Stimulated activated CD4-positive, alpha-beta T cell treated with anti-CD3 and anti-CD28 coated beads, Interleukin-4, amount 100 ng/mL, for 4 hours (primary cell): ENCODE data around the gene ARSI.

Experiments
- DNase-seq, 2 experiments: peaks; one replicate each; pipeline ENCODE4 v3.0.0-alpha.2; 2020

The ARSI gene

DNA sequence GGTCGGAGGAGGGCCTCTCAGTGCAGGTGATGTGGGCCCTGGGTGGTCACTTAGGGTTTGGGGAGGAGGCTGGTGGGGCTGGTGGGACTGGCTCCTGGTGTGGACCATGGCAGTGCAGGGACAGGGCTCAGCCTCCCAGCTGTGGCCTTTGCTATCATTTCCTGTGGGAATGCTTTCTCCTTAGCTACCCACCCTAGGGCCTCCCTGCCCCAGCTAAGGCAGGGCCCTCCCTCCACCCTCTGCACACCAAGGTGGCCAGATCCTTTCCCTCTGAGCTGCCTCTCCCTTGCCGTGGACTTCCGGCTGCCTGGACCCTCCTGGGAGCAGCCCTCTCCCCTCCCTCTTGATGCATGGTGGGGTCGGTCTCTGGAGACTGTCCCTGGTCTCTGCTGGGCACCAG is 22.7 kb upstream of the ARSI start:
- no peak for DNase-seq

- no peak for DNase-seq
These were observed 21.1 kb upstream of the ARSI start for GRCh38 chr5:150323819-150324218.

DNA sequence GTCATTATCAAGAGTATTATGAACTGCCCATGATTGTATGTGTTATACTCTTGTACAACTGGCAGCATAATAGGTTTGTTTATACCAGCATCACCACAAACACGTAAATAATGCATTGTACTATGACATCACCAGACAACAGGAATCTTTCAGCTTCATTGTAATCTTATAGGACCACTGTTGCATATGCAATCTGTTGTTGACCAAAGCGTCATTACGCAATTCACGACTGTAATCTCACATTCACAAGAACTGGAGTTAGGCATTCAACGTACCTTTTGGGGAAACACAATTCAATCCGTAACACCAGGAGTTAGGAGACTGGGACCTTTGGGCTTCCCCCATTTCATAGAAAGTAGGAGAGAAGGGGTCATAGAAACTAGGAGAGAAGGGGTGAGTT is 20.4 kb upstream of the ARSI start:
- no peak for DNase-seq

- no peak for DNase-seq
These were observed 19.5 kb upstream of the ARSI start for GRCh38 chr5:150322202-150322601.

DNA sequence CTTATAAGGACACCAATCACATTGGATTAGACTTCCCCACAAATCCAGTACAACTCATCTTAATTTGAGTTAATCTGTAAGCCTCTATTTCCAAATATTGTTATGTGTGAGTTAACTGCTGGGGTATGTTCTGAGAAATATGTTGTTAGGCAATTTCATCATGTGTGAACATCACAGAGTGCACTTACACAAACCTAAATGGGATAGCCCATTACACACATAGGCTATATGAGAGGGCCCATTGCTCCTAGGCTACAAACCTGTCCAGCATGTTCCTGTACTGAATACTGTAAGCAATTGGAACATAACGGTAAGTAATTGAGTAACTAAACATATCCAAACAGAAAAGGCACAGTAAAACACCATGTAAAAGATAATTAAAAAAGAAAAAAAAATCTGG is 19.1 kb upstream of the ARSI start:
- no peak for DNase-seq

DNA sequence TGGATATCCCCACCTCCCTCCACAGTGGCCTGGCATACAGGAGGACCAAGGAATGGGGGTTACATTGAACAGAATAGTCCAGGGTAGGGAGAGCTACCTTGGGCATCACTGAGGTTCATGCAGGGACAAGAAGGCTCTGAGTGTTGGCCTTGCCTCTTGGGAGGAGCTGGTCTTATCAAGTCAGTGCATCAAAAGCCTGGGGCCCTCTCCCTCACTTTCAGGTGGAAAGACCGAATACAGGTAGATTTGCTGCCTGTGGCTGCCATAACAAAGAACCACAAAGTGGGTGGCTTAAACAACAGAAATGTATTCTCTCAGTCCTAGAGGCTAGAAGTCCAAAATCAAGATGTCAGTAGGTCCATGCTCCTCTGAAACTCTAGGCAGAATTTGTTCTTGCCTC is 18.5 kb upstream of the ARSI start:
- DNase-seq, result no peak

GRCh38 chr5:150320044-150320613 is 17.4 kb upstream of the ARSI start:
- no peak for DNase-seq

GRCh38 chr5:150319484-150319790 is 16.7 kb upstream of the ARSI start:
- no peak for DNase-seq

GRCh38 chr5:150318613-150319483 is 16.1 kb upstream of the ARSI start:
- DNase-seq, result no peak

DNA sequence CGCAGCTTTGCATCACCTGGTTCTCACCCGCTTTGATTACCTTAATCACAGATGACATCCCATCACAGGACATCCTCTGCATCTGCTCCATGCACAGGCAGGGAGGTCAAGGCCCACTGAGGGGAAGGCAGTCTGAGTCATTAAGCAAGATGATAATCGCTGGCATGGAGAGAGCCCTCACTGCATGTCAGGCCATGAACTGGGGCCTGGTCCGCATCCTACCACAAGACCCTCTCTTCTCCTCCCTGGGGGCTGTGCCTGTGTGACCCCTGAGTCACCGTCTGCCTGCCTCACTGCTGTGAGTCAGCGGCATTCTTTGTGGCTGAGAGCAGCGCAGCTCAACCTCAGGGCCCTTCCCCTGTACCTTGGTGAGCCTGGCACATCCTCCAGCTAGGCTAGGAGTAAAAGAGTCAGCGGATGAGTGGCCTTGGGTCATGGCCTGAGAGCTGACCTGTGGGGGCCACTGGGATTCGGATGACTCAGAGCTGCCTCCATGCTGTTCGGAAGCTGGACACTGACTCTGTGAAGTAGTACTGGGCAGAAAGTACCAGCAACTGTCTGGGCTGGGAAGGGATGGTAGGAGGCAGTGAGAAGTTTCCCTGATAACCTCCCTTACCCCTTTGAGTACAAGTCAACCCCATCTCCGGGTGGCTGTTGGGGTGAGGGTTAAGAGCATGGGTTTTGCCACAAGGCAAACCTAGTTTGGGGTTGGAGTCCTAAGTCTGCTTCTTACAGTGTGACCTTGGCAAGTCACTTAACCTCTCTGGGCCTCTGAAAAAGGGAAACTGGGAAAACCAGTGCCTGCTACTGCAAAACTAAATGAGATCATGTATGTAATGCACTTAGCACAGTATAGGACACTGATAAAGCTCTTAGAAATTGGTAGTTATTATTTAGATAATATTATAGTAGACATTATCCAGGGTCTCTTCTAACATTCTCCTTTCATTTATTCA is 14.6 kb upstream of the ARSI start:
- peak in 1 of 2 experiments; percentile 5 for DNase-seq

DNA sequence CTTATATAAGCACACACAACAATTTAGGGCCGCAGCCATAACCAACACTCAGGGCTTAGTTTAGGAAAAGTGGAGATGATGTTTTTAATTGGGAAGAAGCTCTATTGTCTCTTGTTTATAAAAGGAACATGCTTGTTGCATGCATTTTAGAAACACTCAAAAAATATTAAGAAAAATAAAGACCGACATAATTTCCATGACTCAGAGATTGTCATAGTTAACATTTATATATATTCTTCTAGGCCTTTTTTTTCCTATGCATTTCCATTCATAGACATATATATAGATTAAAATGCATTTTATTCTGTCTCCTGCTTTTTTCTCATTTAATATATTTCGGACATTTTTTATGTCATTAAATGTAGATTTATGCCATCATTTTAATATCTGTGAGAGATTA is 13.6 kb upstream of the ARSI start:
- no peak for DNase-seq

DNA sequence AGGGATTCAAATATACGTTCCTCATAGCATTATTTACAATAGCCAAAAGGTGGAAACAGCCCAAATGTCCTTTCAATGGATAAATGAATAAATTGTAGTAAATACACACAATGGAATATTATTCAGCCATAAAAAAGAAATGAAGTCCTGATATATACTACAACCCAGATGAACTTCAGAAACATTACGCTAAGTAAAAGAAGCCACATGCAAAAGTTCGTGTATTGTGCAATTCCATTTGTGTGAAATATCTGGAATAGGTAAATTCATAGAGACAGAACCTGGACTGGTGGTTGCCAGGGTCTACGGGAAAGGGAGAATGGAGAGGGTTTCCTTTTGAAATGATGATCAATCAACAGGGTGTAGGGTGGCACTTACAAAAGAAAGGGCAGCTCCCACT is 12.5 kb upstream of the ARSI start:
- no peak for DNase-seq

DNA sequence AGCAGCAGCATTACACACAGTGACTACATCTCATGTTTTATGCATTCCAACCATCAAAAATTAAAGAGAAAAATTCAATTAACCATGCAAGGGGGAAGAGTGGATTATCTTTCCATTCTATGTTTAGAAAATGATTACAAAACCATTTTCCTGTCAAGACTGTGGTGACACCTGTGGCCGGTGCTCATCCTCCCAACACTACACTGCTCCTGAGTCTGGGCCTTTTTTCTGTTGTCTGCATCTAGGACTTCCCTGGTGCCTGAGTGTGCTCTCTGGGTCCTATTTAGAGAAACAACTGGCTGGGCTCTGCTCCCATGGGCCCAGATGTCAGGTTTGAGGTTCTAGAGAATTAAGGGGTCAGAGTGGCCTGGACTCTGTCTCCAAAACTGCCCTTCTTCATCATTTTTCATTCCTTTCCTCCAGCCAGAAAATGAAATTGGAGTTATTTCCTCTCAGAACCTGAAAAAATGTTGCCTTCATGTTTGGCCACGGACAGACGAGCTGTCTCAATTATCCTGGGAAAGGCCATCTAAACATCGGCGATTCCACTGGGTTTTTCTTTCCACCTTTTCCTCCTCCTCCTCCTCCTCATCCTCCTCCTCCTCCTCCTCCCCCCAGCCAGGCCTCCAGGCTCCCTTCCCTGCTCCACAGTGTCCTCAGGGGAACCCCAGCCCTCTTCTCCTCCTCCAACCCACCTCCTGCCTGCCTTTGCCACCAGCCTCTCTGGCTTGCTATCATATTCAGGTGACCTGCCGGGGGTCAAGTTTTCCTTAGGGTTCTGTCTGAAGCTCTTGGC is 11.4 kb upstream of the ARSI start:
- no peak for DNase-seq

DNA sequence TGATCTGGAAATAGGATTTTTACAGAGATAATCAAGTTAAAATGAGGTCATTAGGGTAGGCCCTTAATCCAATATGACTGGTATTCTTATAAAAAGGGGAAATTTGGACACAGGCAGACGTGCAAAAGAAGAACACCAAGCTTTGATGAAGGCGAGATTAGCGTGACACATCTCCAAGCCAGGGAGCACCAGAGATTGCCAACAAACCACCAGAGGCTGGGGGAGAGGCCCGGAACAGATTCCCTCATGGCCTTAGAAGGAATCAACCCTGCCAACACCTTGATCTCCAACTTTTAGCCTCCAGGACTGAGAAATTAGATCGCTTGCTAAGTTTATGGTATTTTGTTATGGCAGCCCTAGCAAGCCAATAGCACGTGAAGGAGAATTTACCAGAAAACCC is 10.8 kb upstream of the ARSI start:
- DNase-seq, result no peak

DNA sequence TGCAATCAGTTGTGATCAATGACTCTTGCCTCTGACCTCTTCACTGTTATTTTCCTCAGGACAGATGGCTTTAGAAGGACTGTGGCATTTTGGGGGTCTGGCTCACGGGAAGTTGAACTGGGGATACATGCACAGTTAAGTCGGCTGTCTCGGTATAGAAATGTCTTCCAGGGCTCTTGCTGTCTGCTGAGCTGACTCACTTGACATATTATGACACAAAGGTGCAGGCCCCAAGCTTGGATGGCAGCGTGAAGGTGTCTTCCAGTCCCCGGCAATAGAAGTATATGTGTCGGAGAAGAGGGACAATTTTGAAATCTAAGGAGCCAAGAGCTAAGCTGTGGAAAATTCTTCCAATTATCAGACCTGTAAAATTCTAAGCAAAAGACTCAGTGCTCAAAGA is 9.8 kb upstream of the ARSI start:
- DNase-seq, result no peak

DNA sequence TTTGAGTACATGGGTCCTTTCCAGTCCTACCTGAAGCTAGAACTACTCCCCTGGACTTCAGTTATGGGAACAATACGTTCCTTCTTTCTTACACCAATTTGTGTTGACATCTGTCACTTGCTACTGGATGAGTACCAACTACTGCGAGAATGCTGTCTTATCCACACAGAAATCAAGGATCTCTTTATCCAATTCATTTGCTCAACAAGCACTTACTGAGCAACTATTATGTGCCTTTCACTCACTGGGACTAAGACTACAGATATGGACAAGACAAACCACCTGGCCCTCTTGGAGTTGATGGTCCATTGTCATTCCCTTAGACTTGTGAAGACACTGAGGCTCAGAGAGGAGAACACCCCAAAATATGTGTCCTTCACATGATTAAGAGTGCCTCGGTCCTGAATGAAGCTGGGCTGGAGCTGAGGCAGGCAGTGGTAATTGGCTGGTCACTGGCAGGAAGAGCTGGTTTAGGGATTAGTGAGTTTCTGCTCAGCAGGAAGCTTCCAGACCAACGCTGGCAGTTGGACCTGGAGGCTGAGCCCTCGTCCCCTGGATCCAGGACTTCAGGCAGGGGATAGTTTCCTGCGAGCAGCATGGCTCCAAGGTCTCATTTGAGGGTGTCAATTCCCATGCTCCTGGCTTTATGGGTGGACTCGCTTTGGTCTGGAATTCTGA is 8.4 kb upstream of the ARSI start:
- DNase-seq, result no peak

- no peak for DNase-seq
These were observed 7.5 kb upstream of the ARSI start for GRCh38 chr5:150310246-150310645.

GRCh38 chr5:150309886-150310239 is 7.2 kb upstream of the ARSI start:
- DNase-seq, result no peak

- no peak for DNase-seq
These were observed 6.6 kb upstream of the ARSI start for GRCh38 chr5:150309101-150309885.

DNA sequence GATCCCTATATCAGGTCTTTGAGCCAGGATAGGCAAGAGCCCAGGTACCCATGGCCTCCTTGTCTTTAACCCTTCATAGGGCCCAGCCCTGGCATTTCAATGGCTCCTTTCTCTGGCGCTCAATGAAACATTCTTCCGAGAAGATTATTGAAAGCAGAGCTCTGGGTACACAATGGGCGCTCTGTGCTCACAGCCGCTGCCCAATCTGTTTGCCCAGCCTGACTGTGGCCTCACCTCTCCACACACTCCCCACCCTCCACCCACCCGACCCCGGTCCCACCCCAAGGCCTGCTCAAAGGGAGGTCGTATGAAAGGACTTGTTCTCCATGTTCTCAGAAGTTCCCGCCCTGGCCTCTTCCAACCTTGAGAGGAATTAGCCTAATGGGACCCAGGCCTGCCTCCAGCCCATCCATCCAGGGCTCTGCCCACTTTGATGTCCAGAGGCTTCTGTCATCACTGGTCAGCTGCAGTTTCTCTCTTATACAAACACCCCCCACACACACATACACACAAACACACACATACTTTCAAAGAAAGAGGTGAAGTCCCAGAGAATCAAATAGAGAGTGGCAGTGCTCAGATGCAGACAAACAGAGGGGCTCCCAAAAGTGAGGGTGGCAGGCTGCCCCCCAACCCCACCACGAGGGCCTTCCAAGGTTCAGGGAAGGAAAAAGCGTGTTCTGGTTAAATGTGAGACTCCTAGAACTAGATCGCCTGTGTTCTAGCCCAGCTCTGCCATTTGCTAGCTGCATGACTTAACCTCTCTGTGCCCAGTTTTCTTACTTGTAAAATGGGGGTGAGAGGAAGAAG is 5.1 kb upstream of the ARSI start:
- DNase-seq, result no peak

DNA sequence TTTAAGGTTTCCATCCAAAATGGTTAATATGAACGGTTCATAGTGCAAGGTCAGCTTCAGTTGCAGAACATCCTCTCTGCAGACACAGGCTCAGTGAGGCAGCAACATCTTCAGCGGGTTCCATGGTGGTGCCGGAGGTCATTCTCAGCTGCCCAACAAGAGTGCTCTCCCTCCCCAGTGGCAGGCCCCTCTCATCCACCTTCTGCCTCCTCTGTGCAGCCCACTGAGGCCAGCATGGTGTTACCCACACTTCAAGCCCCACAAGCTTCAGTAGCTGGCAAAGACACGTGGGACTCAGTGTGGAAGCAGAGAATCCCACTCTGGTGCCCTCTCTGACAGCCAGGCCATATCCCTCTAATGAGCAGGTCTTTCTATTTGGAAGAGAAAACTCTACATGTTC is 4.1 kb upstream of the ARSI start:
- no peak for DNase-seq
